ENCODE measurements around the gene TRIM50. TPM values are rescaled to one million over a fixed set of nuclear protein-coding genes. Genes with fewer than 3 reads are reported as not detected.
"Not testable (repeated sequence)": the region's sequence is repeated elsewhere in the genome, so short reads cannot be mapped to it uniquely, and the experiment has no call there.

The TRIM50 gene
- not detected in 2 replicates for total RNA-seq

- not testable (repeated sequence) for H3K4me2 ChIP-seq (ENCODE audit: insufficient read depth, low read length); H3K79me2 ChIP-seq (ENCODE audit: insufficient read depth, low read length); H2AFZ ChIP-seq (ENCODE audit: low read length); H3K27ac ChIP-seq (ENCODE audit: low read depth, low read length); DNase-seq (ENCODE audit: insufficient read length, low spot score, missing footprints); H3K27me3 ChIP-seq (ENCODE audit: insufficient read depth, low read length); H3K36me3 ChIP-seq (ENCODE audit: insufficient read depth, low read length); H3K9me3 ChIP-seq (ENCODE audit: low read depth, low read length); H3K4me1 ChIP-seq (ENCODE audit: insufficient read depth, low read length); H3K4me3 ChIP-seq (ENCODE audit: insufficient read depth, low read length); H4K20me1 ChIP-seq (ENCODE audit: insufficient read depth, low read length)
Observed at GRCh38 chr7:73327922-73328321, at the start of gene TRIM50, which contains the start of gene FKBP6. Gene TRIM50 (minus strand): TSS chr7:73328082. CDS start chr7:73324787, 3,295 bp downstream. Gene FKBP6 (plus strand): TSS chr7:73328161. CDS start chr7:73328429, 268 bp downstream.

- TF ChIP-seq CTCF (IDR thresholded peaks at IDR 0.05; ENCODE audit: extremely low read depth, low read depth, low read length) = no peak
- Histone ChIP-seq H3K4me3 (ENCODE audit: insufficient read depth, low read length) (no peak overlapping the region), H3K9me3 (ENCODE audit: low read depth, low read length) (no peaks in the 10 kb centered on the region), H3K4me1 (ENCODE audit: insufficient read depth, low read length) (no peaks in the 10 kb centered on the region), H3K27me3 (ENCODE audit: insufficient read depth, low read length) (peaks cover 17% of the 10 kb centered on the region), H3K79me2 (ENCODE audit: insufficient read depth, low read length) (no peaks in the 10 kb centered on the region), H3K4me2 (ENCODE audit: insufficient read depth, low read length) (no peak overlapping the region), H4K20me1 (ENCODE audit: insufficient read depth, low read length) (no peaks in the 10 kb centered on the region), H3K27ac (ENCODE audit: low read depth, low read length) (no peak overlapping the region), H2AFZ (ENCODE audit: low read length) (no peak overlapping the region), H3K36me3 (ENCODE audit: insufficient read depth, low read length) (no peaks in the 10 kb centered on the region)
- peak; percentile 48 for DNase-seq (ENCODE audit: insufficient read length, low spot score, missing footprints)
Observed at GRCh38 chr7:73376671-73377412, 49.0 kb upstream of the TRIM50 start.

GRCh38 chr7:73376262-73376661, 48.4 kb upstream of the TRIM50 start:
- H3K27ac ChIP-seq (ENCODE audit: low read depth, low read length); H3K79me2 ChIP-seq (ENCODE audit: insufficient read depth, low read length); H4K20me1 ChIP-seq (ENCODE audit: insufficient read depth, low read length); DNase-seq (ENCODE audit: insufficient read length, low spot score, missing footprints); H3K9me3 ChIP-seq (ENCODE audit: low read depth, low read length); H2AFZ ChIP-seq (ENCODE audit: low read length); H3K4me2 ChIP-seq (ENCODE audit: insufficient read depth, low read length); H3K36me3 ChIP-seq (ENCODE audit: insufficient read depth, low read length); H3K4me1 ChIP-seq (ENCODE audit: insufficient read depth, low read length); H3K4me3 ChIP-seq (ENCODE audit: insufficient read depth, low read length): not testable (repeated sequence)
- peaks cover 17% of the 10 kb centered on the region for H3K27me3 ChIP-seq (ENCODE audit: insufficient read depth, low read length)

- Histone ChIP-seq H3K27ac (ENCODE audit: low read depth, low read length) (no peak overlapping the region), H3K9me3 (ENCODE audit: low read depth, low read length) (no peaks in the 10 kb centered on the region), H2AFZ (ENCODE audit: low read length) (no peak overlapping the region), H3K79me2 (ENCODE audit: insufficient read depth, low read length) (no peaks in the 10 kb centered on the region), H3K27me3 (ENCODE audit: insufficient read depth, low read length) (peaks cover 17% of the 10 kb centered on the region), H3K4me3 (ENCODE audit: insufficient read depth, low read length) (no peak overlapping the region), H3K4me1 (ENCODE audit: insufficient read depth, low read length) (no peaks in the 10 kb centered on the region), H3K36me3 (ENCODE audit: insufficient read depth, low read length) (no peaks in the 10 kb centered on the region), H4K20me1 (ENCODE audit: insufficient read depth, low read length) (no peaks in the 10 kb centered on the region), H3K4me2 (ENCODE audit: insufficient read depth, low read length) (no peak overlapping the region)
- no peak for DNase-seq (ENCODE audit: insufficient read length, low spot score, missing footprints)
- TF ChIP-seq CTCF (IDR thresholded peaks at IDR 0.05; ENCODE audit: extremely low read depth, low read depth, low read length) = no peak
Observed at GRCh38 chr7:73373741-73374140, 45.9 kb upstream of the TRIM50 start.

- TF ChIP-seq CTCF (IDR thresholded peaks at IDR 0.05; ENCODE audit: extremely low read depth, low read depth, low read length) = no peak
- Histone ChIP-seq H3K4me3 (ENCODE audit: insufficient read depth, low read length) (no peak overlapping the region), H3K79me2 (ENCODE audit: insufficient read depth, low read length) (no peaks in the 10 kb centered on the region), H3K36me3 (ENCODE audit: insufficient read depth, low read length) (no peaks in the 10 kb centered on the region), H2AFZ (ENCODE audit: low read length) (no peak overlapping the region), H3K9me3 (ENCODE audit: low read depth, low read length) (no peaks in the 10 kb centered on the region), H3K27ac (ENCODE audit: low read depth, low read length) (no peak overlapping the region), H3K4me2 (ENCODE audit: insufficient read depth, low read length) (no peak overlapping the region), H3K4me1 (ENCODE audit: insufficient read depth, low read length) (no peaks in the 10 kb centered on the region), H3K27me3 (ENCODE audit: insufficient read depth, low read length) (peaks cover under 1% of the 10 kb centered on the region), H4K20me1 (ENCODE audit: insufficient read depth, low read length) (no peaks in the 10 kb centered on the region)
- DNase-seq (ENCODE audit: insufficient read length, low spot score, missing footprints) = peak; percentile 64
Observed at GRCh38 chr7:73369622-73370021, 41.7 kb upstream of the TRIM50 start.
